HG02938 (cell line): Measurements from ENCODE around the gene RAPGEF4.

Experiments used
- ATAC-seq: cut with Tn5 transposase; IDR thresholded peaks from one replicate; pipeline ENCODE4 v1.9.1; 2021; ENCODE audit warnings: mild to moderate bottlenecking, moderate library complexity; ENCODE audit not compliant: unreplicated experiment

Gene RAPGEF4

DNA sequence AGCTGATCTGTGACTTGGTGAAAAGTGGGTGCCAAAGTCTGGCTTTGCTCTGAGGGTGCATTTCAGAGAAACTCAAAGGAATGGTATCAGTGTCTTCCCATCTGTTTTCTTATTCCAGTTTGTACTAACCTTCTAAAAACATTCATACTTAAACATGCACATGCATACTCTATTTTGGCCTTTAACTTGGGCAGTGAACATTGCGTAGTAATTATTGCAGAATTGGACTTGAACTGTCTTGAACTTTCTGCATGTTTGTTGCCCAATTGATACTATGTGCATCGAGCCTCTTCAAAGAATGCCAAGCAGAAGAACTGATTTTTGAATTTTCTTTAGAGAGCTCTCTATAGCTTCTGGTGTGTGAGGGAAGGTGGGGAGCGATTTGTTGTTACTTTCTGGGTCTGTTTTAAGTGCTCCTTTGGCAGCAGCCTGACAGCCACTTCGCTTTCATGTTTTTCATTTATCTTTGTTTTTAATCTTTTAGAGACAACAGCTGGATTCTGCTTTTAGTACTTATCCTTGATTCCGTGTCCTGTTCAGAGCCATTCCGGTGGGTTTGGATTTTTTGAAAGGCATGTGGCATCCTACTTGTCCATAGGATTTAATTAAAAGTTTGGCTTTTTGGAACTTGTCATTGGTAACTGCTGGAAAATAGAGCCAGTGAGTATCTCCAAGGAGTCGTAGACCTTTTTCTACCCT is 159.2 kb downstream of the RAPGEF4 start:
- ATAC-seq = no peak

- ATAC-seq = no peak
Measured at GRCh38 chr2:172896661-172897081, 161.0 kb downstream of the RAPGEF4 start.

GRCh38 chr2:172900871-172901270 is 165.2 kb downstream of the RAPGEF4 start:
- ATAC-seq = no peak

GRCh38 chr2:172901913-172902312 is 166.3 kb downstream of the RAPGEF4 start:
- no peak for ATAC-seq

DNA sequence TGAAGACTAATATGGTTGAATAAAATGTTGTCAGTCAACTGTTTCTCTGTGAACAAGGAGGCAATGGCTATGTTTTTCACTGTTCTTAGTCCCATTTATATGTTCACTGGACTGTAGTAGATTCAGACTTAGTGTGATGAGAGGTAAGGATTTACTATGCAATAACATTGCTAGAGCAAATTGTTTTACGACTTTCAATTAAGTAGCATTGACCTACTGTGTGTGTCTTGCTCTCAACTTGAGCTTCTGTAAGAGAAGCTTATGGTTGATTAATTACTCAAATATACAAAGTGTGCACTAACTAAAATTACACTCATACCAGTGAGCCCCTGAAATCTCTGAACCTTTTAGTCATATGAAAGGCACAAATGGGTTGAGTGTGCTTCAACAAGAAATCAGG is 168.6 kb downstream of the RAPGEF4 start:
- no peak for ATAC-seq

DNA sequence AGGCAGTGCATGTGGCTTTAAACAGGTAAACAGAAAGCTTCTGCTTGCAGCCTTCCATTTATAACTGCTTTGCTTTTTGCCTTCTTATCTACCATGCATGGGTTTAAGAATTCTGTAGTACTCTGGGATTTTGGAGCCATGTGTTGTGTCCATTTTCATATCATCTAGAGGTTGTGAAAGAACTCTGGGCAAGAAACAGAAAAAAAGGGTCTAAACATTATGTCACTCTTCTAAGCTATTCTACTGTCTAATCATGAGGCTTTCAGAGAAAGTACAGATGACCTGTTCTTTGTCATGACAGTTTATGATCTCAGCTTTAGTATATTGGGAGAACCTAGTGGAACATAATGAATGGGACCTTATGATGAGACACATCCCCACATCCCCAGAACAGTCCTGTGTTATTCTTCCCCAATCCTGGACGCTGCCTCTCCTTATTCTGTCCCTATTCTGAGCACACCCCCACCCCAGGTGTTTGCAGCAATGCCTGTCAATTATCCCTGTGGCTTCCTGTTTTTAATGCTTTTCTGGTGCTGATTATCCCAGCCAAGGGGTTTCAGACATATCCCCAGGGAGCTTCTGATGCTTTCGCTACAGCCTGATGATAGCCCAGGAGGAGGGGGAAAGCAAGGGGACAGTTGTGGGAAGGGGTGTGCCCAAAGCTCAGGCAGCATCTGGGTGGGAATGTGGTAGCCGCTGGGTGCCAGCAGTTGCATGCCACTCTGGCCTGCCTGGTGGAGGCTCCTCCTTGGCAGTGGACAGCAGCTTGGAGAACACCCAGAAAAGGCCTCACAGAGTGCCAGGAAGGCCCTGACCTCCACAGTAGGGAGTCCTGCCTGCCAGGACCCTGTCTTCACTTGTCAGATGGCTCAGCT is 170.5 kb downstream of the RAPGEF4 start:
- no peak for ATAC-seq

GRCh38 chr2:172908275-172908674 is 172.6 kb downstream of the RAPGEF4 start:
- no peak for ATAC-seq

- ATAC-seq = no peak
Measured at GRCh38 chr2:172909454-172909853, 173.8 kb downstream of the RAPGEF4 start.

DNA sequence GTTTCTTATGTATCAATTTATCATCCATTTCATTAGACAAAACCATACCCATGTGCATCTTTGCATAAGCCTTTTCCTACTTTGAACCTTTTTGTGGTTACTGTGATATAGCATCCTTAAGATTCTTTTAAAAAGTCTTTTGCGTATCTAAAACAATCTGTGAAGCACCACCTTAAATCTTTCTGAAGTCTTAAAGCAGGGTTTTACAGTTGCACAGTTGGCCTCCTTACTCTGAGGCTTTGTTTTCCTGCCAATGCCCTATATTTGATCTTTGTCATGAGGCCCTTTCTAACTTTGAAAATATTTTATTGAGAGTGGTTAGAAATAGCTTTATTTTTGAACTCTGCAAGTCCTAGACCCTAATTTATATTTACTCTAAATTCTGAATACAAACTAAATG is 176.6 kb downstream of the RAPGEF4 start:
- no peak for ATAC-seq

DNA sequence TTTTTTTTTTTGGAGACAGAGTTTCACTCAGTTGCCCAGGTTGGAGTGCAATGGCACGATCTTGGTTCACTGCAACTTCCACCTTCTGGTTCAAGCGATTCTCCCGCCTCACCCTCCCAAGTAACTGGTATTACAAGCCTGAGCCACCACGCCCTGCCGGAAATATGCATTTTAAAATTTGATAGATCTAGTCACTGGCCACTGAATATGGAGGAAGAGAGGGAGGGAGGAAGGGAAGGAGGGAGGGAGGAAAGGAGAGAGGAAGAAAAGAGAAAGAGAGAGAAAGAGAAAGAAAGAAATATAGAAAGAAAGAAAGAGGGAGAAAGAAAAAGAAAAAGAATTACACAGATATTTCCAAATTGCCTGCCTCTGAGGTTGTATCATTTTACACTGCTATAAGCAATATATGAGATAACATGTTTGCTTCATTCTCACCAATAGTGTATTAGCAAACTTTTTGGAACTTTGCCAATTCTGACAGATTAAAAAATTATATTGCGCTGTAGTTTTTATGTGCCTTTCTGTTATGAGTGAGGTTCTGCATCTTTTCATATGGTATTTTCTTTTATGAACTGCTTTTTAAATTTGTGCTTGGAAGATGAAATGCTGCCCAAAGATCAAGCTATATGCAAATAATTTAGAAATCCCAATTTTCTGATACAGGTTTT is 178.8 kb downstream of the RAPGEF4 start:
- no peak for ATAC-seq

DNA sequence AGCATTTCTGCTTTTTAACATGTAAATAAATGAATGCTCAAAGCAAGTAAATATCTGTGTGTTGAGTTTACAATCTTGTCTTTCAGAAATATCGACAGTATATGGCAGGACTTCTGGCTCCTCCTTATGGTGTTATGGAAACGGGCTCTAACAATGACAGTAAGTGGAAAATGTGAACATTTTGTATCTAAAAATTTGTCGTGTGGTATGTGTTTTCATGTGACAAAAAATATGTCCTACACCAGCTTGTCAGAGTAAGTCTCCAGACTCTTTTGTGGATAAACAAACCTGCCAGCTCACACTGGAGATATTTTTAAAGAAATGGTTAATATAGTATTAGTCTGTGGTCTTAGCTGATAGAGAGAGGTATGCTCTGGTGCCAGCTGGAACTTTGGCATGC is 182.1 kb downstream of the RAPGEF4 start:
- no peak for ATAC-seq

DNA sequence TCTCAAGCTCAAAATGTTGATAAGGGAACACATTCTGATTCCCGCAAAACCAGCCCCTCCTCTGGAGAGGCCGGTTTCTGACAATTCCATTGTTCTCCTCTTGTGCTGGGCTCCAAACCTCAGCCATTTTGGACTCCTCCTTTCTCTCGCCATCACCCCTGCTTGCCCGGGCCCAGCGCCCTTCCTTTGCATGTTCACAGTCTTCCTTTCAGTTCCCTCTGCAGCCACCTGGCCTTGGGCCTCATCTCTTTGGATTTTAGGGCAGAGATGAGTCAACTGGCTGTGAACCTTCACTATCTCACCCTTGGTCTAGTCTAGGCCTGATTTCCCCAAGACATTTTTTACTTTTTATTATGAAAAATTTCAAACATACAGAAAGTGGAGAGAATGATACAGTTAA is 184.1 kb downstream of the RAPGEF4 start:
- peak; percentile 64 for ATAC-seq

- no peak for ATAC-seq
Measured at GRCh38 chr2:172921532-172922236, 186.0 kb downstream of the RAPGEF4 start.

- ATAC-seq = no peak
Measured at GRCh38 chr2:172922306-172922705, 186.7 kb downstream of the RAPGEF4 start.

- ATAC-seq = no peak
Measured at GRCh38 chr2:172922815-172923214, 187.2 kb downstream of the RAPGEF4 start.

GRCh38 chr2:172924097-172924660 is 188.5 kb downstream of the RAPGEF4 start:
- ATAC-seq = no peak

DNA sequence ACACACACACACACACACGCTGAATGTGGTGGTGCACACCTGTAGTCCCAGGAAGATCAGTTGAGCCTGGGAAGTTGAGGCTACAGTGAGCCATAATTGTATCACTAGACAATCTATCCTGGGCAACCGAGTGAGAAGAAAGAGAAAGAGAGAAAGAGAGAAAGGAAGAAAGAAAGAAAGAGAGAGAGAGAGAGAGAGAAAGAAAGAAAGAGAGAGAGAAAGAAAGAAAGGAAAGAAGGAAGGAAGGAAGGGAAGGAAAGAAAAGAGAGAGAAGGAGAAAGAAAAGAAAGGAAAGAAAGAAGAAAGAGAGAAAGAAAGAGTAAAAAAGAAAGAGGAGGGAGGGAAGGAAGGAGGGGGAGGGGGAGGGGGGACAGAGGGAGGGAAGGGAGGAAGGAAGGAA is 190.0 kb downstream of the RAPGEF4 start:
- ATAC-seq = no peak

DNA sequence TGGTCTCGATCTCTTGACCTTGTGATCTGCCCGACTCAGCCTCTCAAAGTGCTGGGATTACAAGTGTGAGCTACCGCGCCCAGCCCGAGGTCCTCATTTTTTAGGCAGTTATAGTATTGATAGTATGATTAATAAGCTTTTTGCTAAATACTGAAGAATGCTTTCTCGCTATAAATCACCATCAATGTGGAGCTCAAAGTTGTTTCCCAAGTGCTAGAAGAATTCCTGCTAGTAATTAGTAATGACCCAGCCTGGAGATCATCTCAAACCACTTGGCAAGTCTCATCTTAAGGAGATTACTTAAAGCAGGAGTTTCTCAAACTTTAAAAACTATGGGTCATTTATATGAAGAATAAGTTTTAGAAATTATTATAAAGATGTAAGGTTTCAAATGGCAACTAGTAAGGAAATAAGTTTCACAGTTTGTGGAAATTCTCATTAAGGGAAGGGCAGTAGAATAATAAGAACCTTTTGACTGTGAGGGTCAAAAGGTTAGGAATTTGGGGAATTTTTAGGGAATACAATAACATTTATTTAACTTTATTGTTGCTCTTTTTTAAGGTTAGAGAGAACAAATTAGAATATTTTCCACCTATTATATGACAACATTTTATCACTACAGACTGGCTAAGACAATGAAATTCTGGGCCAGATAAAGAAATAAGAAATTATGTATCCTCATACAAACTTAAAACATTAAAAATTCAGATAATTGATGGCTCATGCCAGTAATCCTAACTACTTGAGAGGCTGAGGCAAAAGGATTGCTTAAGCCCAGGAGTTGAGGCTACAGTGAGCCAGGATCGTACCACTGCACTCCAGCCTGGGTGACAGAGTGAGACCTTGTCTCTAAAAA is 191.4 kb downstream of the RAPGEF4 start:
- no peak for ATAC-seq

GRCh38 chr2:172927641-172928357 is 192.2 kb downstream of the RAPGEF4 start:
- no peak for ATAC-seq
